Activated T-cell treated with anti-CD3 and anti-CD28 coated beads, Interleukin-2, amount 50 U/mL, for 4 hours (primary cell): ENCODE measurements around the gene MSANTD4. TPM values are rescaled to one million over a fixed set of nuclear protein-coding genes. Genes with fewer than 3 reads are reported as not detected.

Experiments
- ATAC-seq, 2 donors: fragments of 200-7000 bp; cut with Tn5 transposase; one replicate each; pipeline ENCODE4 v1.10.0; 2021
- DNase-seq: peaks from one replicate; pipeline ENCODE4 v3.0.0-alpha.2; 2020
- H3K27me3 Mint-ChIP-seq: one replicate; pipeline ENCODE4 v1.8.0; 2021; ENCODE audit warnings: low read depth, mixed read lengths
- H3K36me3 Mint-ChIP-seq: one replicate; pipeline ENCODE4 v1.8.0; 2022; ENCODE audit warnings: mixed read lengths; ENCODE audit not compliant: insufficient read depth
- H3K4me1 Mint-ChIP-seq: one replicate; pipeline ENCODE4 v1.8.0; 2021; ENCODE audit warnings: low read depth, mixed read lengths
- H3K4me3 Mint-ChIP-seq: one replicate; pipeline ENCODE4 v1.8.0; 2021; ENCODE audit warnings: mild to moderate bottlenecking, moderate library complexity, mixed read lengths
- H3K9me3 Mint-ChIP-seq: one replicate; pipeline ENCODE4 v1.8.0; 2021; ENCODE audit warnings: mixed read lengths
- total RNA-seq, 3 donors: library from RNA; stranded (reverse); gene quantifications; one replicate each; pipeline ENCODE4 v1.2.1, GENCODE V29; 2021

The MSANTD4 gene
- total RNA-seq, 3 donors from 2014 or later = 11.8 to 16.5 (median 15.7) TPM

DNA sequence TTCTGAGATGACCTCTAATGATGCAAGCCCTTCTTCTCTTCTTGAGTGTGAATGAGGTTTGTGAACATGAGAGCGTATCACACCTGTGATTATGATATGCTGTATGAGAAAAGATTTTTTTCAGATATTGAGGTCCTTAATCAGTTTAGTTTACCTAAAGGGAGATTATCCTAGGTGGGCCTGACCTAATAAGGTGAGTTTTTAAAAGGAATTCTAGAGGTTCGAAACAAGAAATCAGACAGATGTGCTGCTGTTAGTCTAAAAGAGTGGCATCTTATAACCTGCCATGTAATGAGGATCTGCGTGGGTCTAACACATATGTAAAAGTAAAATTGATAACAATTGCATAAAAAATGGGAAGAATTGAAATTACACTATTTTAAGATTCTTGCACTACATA, 33.8 kb downstream of the MSANTD4 start:
- Mint-ChIP-seq H3K36me3 (peaks cover 4% of the 10 kb centered on the region), H3K4me3 (no peak overlapping the region), H3K4me1 (no peaks in the 10 kb centered on the region), H3K27me3 (no peaks in the 10 kb centered on the region), H3K9me3 (peaks cover 4% of the 10 kb centered on the region)
- DNase-seq = no peak
- no peak for ATAC-seq

DNA sequence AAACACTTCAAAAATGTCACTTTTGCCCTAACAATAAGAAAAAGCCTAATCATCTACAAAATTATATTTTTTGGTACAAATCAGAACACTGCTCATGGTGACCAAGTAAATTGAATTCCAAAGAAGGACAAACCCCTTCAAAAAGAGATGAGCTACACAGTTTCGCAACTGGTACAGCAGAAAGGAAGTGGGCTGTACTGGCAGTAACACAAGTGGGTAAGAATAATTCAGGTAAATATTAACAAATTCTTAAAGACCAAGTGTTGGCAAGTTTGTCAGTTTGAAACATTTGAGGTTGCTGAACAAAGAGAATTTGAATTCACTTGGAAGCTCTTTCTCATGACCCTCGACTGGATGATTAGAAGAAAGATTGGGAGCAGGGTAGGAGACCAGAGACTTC, 35.5 kb downstream of the MSANTD4 start:
- Mint-ChIP-seq H3K27me3 (no peaks in the 10 kb centered on the region), H3K36me3 (no peaks in the 10 kb centered on the region), H3K9me3 (no peaks in the 10 kb centered on the region), H3K4me3 (no peak overlapping the region), H3K4me1 (no peaks in the 10 kb centered on the region)
- ATAC-seq (no peak), DNase-seq (no peak)

DNA sequence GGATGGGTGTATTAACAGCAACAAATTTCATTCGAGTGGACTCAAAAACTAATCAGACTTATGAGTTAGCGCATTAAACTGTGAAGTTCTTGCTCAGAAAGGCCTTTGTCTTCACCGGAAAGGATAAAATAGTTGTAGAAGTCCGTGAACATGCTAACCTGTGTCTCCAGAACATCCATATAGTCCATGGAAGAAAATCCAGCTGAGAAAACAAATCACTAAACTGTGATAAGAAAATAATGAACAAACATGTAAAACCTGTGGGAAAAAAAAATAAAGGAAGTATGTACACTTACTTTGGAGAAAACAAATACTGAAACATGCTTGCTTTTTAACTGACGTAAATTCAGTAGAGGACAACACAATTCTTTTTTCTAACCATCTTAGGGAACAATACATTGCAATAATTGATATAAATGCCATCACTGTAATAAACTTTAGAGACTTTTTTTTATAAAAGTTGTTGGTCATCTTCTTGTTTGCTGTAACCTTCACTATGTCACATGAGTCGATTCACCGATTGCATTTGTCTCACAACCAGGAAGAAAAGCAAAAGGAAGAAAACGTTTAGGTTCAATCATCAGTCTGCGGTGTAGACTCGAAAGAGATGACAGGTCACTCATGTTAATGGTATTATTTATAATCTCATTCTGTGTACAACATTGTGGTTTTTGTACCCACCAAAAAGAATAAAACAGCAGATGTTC, 41.9 kb downstream of the MSANTD4 start:
- H3K9me3 Mint-ChIP-seq = no peaks in the 10 kb centered on the region
- no peaks in the 10 kb centered on the region for H3K27me3 Mint-ChIP-seq
- ATAC-seq (no peak), DNase-seq (no peak)
- no peak overlapping the region for H3K4me3 Mint-ChIP-seq
- H3K36me3 Mint-ChIP-seq = no peaks in the 10 kb centered on the region
- no peaks in the 10 kb centered on the region for H3K4me1 Mint-ChIP-seq

DNA sequence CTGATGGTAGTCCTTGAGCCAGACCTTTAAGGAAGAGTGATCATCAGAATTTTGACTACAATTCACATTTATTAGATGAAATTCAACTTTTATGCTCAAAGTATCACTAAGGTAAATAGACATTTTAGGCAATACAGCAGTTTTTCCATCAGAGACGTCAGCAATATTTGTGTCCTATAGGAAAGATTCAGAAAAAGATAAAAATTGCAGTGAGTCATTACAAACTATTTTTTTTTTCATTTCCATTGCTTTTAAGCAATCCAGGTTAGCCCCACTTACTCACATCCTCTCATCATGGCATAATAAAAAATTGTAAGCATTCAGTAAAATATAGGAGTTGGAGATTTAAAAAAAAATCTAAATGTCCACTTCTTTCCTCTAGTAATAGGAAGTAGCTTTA, 46.9 kb downstream of the MSANTD4 start:
- no peaks in the 10 kb centered on the region for H3K36me3 Mint-ChIP-seq
- H3K9me3 Mint-ChIP-seq = no peaks in the 10 kb centered on the region
- H3K27me3 Mint-ChIP-seq = no peaks in the 10 kb centered on the region
- no peak overlapping the region for H3K4me3 Mint-ChIP-seq
- DNase-seq = no peak
- ATAC-seq = no peak
- no peaks in the 10 kb centered on the region for H3K4me1 Mint-ChIP-seq

DNA sequence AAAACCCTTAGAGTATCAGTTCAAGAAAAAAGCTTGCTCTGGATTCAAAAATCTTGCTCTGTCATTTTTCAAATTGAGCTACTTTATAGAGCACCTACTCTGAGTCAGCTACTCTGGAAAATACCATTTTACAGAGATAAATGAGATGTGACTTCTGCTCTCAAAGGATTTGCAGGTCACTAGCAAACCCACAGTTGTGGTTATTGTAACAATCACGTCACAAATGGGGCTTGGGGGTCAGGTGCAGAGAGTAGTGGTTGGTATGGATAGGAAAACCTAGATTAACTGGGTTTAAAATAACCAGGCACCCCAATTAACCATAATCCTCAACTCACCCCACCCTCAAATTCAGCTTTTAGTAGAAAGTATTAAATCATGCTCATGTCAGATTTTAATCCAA, 52.3 kb downstream of the MSANTD4 start:
- Mint-ChIP-seq H3K4me1 (no peaks in the 10 kb centered on the region), H3K4me3 (no peak overlapping the region), H3K36me3 (no peaks in the 10 kb centered on the region), H3K27me3 (no peaks in the 10 kb centered on the region), H3K9me3 (no peaks in the 10 kb centered on the region)
- DNase-seq (no peak), ATAC-seq (no peak)

DNA sequence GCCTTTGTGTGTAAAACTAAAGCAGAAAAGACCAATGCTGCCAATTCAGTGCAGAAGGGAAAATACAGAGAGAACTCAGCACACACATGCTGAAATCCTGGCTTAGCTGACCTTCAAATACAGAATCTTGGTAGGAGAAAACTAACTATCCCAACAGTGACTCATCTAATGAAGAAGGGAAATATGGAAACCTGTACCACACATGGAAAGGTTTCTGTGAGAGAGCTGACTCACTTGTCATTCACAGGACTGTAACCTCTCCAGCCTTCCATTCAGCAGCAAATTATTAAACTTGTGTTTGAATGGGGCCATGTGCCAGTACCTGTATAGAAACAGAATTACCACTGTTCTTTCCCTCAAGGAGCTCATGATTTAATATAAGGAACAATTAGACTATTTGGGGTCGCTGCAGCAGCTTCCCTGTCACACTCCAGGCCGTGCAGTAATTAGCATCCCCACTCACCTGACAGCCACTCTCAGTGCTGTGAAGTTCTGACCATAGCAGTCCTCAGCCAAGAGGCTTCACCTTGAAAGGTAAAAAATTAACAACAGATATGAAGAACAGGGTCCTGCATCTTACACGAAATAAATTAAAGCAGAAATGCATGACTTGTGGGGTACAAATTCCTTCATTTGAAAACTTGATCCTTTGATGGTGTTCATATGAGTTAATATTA, 53.9 kb downstream of the MSANTD4 start:
- Mint-ChIP-seq H3K4me3 (no peak overlapping the region), H3K27me3 (no peaks in the 10 kb centered on the region), H3K36me3 (no peaks in the 10 kb centered on the region), H3K4me1 (no peaks in the 10 kb centered on the region), H3K9me3 (no peaks in the 10 kb centered on the region)
- no peak for ATAC-seq
- no peak for DNase-seq

DNA sequence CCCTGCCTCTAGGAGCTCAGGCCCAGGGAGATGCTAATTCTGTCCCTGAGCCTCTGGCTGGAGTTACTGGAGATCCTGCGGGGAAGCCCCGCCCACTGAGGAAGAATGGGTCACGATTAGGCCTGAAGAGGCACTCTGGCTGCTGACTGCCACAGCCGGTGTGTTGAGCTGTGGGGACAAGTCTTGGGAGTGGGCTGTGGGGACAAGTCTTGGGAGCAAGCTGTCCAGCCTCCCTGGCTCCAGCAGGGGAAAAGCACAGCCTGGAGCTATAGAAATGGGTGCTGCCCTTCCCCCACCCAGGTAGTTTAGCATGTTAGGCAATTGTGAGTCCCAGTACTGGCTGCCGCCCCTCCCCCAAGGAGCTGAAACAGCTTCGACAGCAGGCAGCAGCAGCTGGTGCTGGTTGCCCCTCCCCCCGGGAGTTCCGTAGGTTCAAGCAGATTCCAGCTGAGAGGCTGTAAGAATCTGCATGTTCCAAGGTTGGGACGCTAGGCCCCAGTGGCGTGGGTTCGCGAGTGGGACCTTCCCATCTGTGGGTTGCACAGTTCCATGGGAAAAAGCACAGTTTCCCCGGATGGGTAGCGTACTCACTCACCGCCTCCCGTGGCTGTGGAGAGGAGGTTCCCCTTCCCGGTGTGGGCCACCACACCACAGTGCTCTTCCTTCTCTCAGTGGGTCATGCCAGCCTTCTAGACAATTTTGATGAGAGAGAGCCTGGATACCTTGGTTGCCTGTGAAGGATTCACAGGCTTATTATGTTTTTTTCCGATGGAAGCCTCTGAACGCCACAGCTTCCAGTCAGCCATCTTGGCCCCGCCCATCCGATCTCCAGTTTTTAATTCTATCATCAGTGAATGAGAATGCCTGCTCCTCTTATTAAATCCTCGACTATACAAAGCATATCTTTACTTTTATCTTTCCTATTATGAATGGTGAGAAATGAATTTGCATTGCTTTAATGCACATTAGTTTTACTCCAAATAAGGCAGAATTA, 61.5 kb downstream of the MSANTD4 start:
- Mint-ChIP-seq H3K4me1 (no peaks in the 10 kb centered on the region), H3K9me3 (peaks cover 8% of the 10 kb centered on the region), H3K36me3 (no peaks in the 10 kb centered on the region), H3K4me3 (no peak overlapping the region), H3K27me3 (peaks cover 3% of the 10 kb centered on the region)
- ATAC-seq = no peak
- DNase-seq = no peak

Other genes starting within 250 kb of the MSANTD4 start
- gene KBTBD3, start 55.1 kb upstream of the MSANTD4 start, total RNA-seq = 1 to 10 TPM in 2 of 3 donors, under 1 TPM in 1; 0.61 to 2.4 (median 1.9) TPM
- 10 to 100 TPM; 49.4 to 55.9 (median 50.2) TPM for gene AASDHPPT, start 55.4 kb upstream of the MSANTD4 start, total RNA-seq